Thymus (tissue), 11 donors: ENCODE results near the gene PACSIN2. TPM values are rescaled to one million over a fixed set of nuclear protein-coding genes. Genes with fewer than 3 reads are reported as not detected.

ENCODE experiments used
- DNase-seq, 9 donors: peaks; one replicate each; pipeline ENCODE4 v3.0.0-alpha.2; 2013; ENCODE audit warnings: low spot score in 9 of 9, low read depth in 6 of 9, missing footprints in 1 of 9
- H3K27ac ChIP-seq, 2 donors: one replicate each; pipeline ENCODE4 v1.5.1; 2013; ENCODE audit warnings: control low read depth in 1 of 2, low read depth in 1 of 2, low read length in 1 of 2, mild to moderate bottlenecking in 1 of 2, moderate library complexity in 1 of 2
- H3K27me3 ChIP-seq, 2 donors: one replicate each; pipeline ENCODE4 v1.5.1; 2013; ENCODE audit warnings: low read length in 1 of 2; ENCODE audit not compliant: control insufficient read depth in 2 of 2, insufficient read depth in 1 of 2
- H3K36me3 ChIP-seq, 2 donors: one replicate each; pipeline ENCODE4 v1.5.1; 2013; ENCODE audit warnings: low read length in 1 of 2, mild to moderate bottlenecking in 1 of 2, moderate library complexity in 1 of 2; ENCODE audit not compliant: control insufficient read depth in 2 of 2, insufficient read depth in 2 of 2
- H3K4me1 ChIP-seq, 2 donors: one replicate each; pipeline ENCODE4 v1.5.1; 2013; ENCODE audit warnings: low read length in 2 of 2; ENCODE audit not compliant: control insufficient read depth in 2 of 2, insufficient read depth in 2 of 2
- H3K4me3 ChIP-seq, 2 donors: one replicate each; pipeline ENCODE4 v1.5.1; 2013; ENCODE audit warnings: low read length in 2 of 2, control low read depth in 1 of 2, mild to moderate bottlenecking in 1 of 2
- H3K9me3 ChIP-seq, 2 donors: one replicate each; pipeline ENCODE4 v1.5.1; 2013; ENCODE audit warnings: low read length in 1 of 2, mild to moderate bottlenecking in 1 of 2; ENCODE audit not compliant: control insufficient read depth in 2 of 2, insufficient read depth in 1 of 2
- WGBS: extraction: QIAGEN DNeasy Blood & Tissue Kit; methylation state at CpG from one replicate; pipeline ENCODE4 v1.1.7; 2013; 5-methylcytosine and 5-hydroxymethylcytosine counted together
- polyA plus RNA-seq: library from polyadenylated mRNA; stranded (reverse); fragments of 200-250 nt; gene quantifications from one replicate; pipeline ENCODE4 v1.2.3, GENCODE V29; 2013
- total RNA-seq: library from RNA; stranded (reverse); fragments of 120-200 nt; gene quantifications from one replicate; pipeline ENCODE4 v1.2.4, GENCODE V29; 2013
- donor health status: healthy.

PACSIN2 gene
- total and polyA plus RNA-seq, 2 donors = 27.0 to 36.0 TPM

- Histone ChIP-seq H3K36me3 (peaks cover 59 to 61% of the 10 kb centered on the region in 2 donors), H3K9me3 (no peaks in the 10 kb centered on the region), H3K4me3 (no peak overlapping the region), H3K4me1 (no peaks in the 10 kb centered on the region), H3K27me3 (no peaks in the 10 kb centered on the region), H3K27ac (no peak overlapping the region)
- 94% methylated on average over 7 of the region's 7 CpGs for WGBS
- no peak for DNase-seq
Observed at GRCh38 chr22:42884616-42885375, 130.2 kb downstream of the PACSIN2 start.

DNA sequence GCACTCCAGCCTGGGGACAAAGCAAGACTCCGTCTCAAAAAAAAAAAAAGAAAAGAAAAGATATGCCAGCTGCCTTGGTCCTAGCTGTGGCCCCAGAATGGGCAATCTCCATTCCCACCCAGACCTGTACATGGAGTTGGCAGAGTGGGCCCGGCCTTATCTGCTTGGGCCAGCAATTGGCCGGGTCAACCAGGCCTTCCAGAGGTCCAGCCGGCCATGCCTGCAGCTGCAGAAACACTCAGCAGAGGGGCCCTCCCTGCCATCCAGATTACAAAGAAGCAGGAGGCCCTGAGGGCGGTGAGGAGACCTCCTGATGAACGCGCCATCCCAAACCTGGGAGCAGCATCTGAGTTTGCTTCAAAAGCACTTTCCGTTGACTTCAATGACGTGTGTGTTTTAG lies 131.0 kb downstream of the PACSIN2 start:
- Histone ChIP-seq H3K36me3 (peaks cover 59 to 61% of the 10 kb centered on the region in 2 donors), H3K27ac (no peak overlapping the region), H3K4me3 (no peak overlapping the region), H3K9me3 (no peaks in the 10 kb centered on the region), H3K27me3 (no peaks in the 10 kb centered on the region), H3K4me1 (no peaks in the 10 kb centered on the region)
- WGBS = 99% methylated on average over 9 of the region's 9 CpGs
- DNase-seq = no peak

GRCh38 chr22:42883121-42883520 lies 131.8 kb downstream of the PACSIN2 start:
- H3K4me1 ChIP-seq = no peaks in the 10 kb centered on the region
- 95% methylated on average over 8 of the region's 8 CpGs for WGBS
- H3K27ac ChIP-seq = no peak overlapping the region
- no peaks in the 10 kb centered on the region for H3K9me3 ChIP-seq
- no peak overlapping the region for H3K4me3 ChIP-seq
- H3K36me3 ChIP-seq = peaks cover 56 to 61% of the 10 kb centered on the region in 2 donors
- no peaks in the 10 kb centered on the region for H3K27me3 ChIP-seq
- no peak for DNase-seq

GRCh38 chr22:42881982-42882656 lies 132.8 kb downstream of the PACSIN2 start:
- 82% methylated on average over 10 of the region's 10 CpGs for WGBS

DNA sequence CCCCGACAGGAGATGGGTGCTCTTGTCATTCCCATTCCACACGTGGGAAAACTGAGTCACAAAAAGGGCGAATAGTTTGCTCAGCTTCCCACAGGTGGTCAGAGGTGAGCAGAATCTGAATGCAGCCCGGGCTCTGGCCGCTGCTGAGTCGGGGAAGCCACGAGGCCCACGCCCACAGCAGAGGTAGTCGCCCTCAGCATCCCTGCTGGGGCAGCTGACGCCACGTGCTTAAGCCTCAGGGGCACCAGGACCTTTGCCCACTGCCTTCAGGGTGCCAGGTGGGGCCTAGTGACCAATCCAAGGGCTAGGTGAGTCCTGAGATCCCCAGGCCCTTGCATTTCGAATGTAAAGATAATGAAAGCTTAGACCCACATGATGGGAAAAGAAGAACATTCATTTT lies 133.7 kb downstream of the PACSIN2 start:
- H3K4me3 ChIP-seq = no peak overlapping the region
- WGBS = 96% methylated on average over 12 of the region's 12 CpGs
- no peak overlapping the region for H3K27ac ChIP-seq
- peaks cover 54 to 64% of the 10 kb centered on the region in 2 donors for H3K36me3 ChIP-seq
- no peaks in the 10 kb centered on the region for H3K27me3 ChIP-seq
- H3K9me3 ChIP-seq = no peaks in the 10 kb centered on the region
- no peaks in the 10 kb centered on the region for H3K4me1 ChIP-seq
- no peak for DNase-seq

More at GRCh38 chr22:42881982-42882656, 132.8 kb downstream of the PACSIN2 start:
- H3K36me3 ChIP-seq = peaks cover 52 to 64% of the 10 kb centered on the region in 2 donors
- DNase-seq = no peak
- no peaks in the 10 kb centered on the region for H3K9me3 ChIP-seq
- no peaks in the 10 kb centered on the region for H3K27me3 ChIP-seq
- no peak overlapping the region for H3K4me3 ChIP-seq
- H3K27ac ChIP-seq = no peak overlapping the region
- H3K4me1 ChIP-seq = no peaks in the 10 kb centered on the region

DNA sequence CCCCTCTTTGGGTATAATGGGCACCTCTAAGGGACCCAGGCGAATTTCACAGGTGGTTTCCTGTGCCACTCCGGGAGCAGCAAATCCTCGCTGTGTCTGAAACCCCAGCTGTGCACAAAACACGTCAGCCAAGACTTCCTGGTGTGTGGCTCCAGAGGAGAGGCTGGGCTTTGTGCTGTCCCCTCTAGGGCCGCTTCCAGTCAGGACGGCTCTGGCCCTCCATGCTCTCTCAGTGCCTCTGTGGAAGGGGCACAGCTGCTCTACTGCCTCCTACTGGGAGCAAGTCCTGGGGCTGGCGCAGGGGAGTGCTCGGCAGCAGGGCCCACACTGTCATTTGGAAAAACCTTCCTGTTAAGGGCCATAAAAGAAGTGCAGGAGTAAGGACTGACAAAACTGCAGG lies 134.1 kb downstream of the PACSIN2 start:
- Histone ChIP-seq H3K9me3 (no peaks in the 10 kb centered on the region), H3K4me3 (no peak overlapping the region), H3K4me1 (no peaks in the 10 kb centered on the region), H3K27me3 (no peaks in the 10 kb centered on the region), H3K27ac (no peak overlapping the region), H3K36me3 (peaks cover 58 to 68% of the 10 kb centered on the region in 2 donors)
- no peak for DNase-seq
- 89% methylated on average over 8 of the region's 8 CpGs for WGBS

- 95% methylated on average over 14 of the region's 14 CpGs for WGBS
- no peaks in the 10 kb centered on the region for H3K9me3 ChIP-seq
- no peak overlapping the region for H3K27ac ChIP-seq
- H3K36me3 ChIP-seq = peaks cover 60 to 71% of the 10 kb centered on the region in 2 donors
- no peaks in the 10 kb centered on the region for H3K27me3 ChIP-seq
- H3K4me3 ChIP-seq = no peak overlapping the region
- no peaks in the 10 kb centered on the region for H3K4me1 ChIP-seq
- no peak for DNase-seq
Observed at GRCh38 chr22:42879371-42880021, 135.5 kb downstream of the PACSIN2 start.

DNA sequence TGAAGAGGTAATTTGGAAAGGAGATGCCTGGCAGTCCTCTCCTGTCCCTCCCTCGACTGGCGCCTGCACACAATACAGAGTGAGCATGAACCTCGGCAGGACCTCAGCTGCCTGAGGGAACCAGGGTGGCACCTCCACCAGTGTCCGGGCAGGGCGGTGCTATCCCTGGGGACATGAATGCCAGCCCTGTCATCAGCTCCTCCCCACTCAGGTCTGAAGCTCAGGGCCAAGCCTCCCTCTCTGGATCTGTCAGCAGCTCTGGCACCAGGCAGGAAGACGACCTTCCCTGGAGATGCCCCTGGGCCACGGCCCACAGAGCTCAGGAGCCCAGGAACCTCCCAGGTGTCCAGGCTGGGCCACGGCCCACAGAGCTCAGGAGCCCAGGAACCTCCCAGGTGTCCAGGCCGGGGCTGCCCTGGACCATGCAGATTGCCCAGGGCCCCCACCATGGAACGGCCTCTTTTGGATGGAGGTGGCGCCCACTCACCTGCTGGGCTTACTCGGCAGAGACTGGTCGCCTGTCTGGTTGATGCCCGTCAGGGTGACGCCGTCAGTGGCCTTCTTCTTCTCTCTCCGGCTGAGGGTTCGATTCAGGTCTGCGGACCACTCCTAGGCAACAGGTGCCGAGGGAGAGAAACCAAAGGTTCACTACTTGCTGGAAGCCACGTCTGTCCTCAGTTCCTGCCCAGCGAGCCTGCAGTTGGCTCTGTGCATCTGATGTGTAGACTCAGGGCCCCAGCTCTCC lies 136.2 kb downstream of the PACSIN2 start:
- peaks cover 61 to 71% of the 10 kb centered on the region in 2 donors for H3K36me3 ChIP-seq
- no peak for DNase-seq
- 90% methylated on average over 22 of the region's 22 CpGs for WGBS
- no peaks in the 10 kb centered on the region for H3K4me1 ChIP-seq
- no peaks in the 10 kb centered on the region for H3K27me3 ChIP-seq
- H3K4me3 ChIP-seq = no peak overlapping the region
- H3K9me3 ChIP-seq = no peaks in the 10 kb centered on the region
- no peak overlapping the region for H3K27ac ChIP-seq
